Femur (tissue), 1 donor: ENCODE data around the gene WDR54.
"Not testable (repeated sequence)": the region's sequence is repeated elsewhere in the genome, so short reads cannot be mapped to it uniquely, and the experiment has no call there.

Source experiments
- DNase-seq: peaks from one replicate; pipeline ENCODE4 v3.0.0-alpha.2; 2017

The WDR54 gene

GRCh38 chr2:74407682-74408081 lies 13.8 kb upstream of the WDR54 start:
- DNase-seq: no peak

DNA sequence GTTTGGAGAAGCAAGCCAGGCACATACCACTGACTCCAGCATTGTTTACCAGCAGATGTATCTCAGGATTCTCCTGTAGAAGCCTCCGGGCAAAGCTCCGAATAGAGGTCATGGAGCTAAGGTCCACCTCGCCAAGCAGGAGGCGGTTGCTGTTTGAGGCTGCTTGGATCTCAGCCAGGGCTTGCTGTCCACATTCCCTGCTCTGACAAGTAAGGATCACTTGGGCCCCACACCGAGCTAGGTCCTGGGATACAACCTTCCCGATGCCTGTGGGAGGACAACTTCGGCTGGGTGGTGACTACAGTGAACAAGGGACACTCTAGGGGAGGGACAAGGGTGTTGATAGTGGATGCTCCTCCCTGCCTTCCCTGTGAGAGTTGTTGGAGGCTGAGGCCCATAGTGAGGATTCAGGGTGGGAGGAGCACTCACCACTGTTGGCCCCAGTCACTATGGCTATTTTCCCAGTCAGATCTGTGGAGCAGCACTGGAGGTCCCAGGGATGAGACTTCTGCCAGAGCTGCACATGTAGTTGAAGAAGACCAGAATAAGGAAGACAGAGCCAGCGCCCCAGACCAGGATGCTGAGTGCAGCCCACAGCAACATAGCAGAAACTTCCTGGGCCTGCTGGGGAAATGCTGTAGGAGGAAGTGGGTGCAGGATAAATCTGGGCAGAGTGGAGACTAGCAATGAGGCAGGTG lies 8.4 kb upstream of the WDR54 start:
- DNase-seq: peak; percentile 66

DNA sequence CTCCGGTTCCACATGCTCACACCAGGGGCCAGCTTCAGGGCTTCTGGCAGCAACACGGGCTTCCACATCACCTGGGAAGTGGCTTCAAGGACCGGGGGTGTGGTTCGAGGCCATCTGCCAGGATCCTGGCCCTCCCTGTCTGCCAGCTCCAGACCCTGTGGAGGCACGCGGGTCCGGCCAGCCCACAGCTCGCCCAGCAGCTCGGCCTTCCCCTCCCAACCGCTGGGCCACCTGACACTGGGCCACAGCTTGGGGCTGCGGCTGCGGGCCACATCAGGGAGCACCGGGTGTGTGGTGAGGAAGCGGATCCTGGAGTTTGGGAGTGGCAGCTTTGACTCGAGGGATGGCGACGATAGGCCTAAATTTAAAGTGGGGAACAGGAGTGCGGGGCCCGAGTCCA lies 7.1 kb upstream of the WDR54 start:
- DNase-seq: no peak

GRCh38 chr2:74414881-74415761 lies 6.4 kb upstream of the WDR54 start:
- peak; percentile 71 for DNase-seq

GRCh38 chr2:74415762-74416395 lies 5.7 kb upstream of the WDR54 start:
- no peak for DNase-seq

DNA sequence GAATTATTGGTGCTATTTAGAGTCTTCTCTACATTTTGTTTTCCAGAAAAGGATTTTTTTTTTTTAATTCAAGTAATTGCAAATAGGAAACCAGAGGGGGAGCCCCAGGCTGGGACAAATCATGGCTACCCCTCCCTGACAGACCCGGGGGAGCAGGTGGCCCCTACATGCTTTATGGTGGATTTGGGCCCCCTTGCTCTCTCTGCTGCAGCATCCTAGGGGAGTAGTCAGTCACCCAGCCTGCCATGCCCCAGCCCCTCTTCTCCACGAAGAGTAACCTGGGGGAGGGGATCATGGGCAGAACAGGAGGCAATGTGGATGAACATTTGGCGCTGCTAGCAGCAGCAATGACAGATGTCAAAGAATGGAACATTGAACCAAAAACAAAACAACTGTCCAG lies 4.8 kb upstream of the WDR54 start:
- no peak for DNase-seq

DNA sequence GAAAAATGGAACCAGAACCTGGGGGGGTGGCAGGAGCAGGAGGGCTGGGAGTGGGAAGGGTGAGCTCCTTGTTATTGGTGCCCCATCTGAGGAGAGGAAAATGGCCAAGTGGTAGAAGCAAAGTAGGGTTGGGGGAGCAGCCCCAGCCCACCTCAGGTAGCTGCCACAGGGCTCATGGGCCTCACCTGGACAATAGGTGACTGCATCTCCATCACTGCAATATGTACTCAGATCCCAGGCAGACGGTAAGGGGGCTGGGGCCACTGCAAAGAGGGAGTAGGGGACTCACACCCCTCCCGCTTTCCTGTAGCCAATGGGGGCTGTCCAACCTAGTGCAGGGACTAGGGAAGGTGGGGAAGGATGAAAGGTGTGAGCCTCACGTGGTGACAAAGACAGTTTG lies 4.3 kb upstream of the WDR54 start:
- DNase-seq: no peak

GRCh38 chr2:74417763-74418162 lies 3.8 kb upstream of the WDR54 start:
- DNase-seq: no peak

DNA sequence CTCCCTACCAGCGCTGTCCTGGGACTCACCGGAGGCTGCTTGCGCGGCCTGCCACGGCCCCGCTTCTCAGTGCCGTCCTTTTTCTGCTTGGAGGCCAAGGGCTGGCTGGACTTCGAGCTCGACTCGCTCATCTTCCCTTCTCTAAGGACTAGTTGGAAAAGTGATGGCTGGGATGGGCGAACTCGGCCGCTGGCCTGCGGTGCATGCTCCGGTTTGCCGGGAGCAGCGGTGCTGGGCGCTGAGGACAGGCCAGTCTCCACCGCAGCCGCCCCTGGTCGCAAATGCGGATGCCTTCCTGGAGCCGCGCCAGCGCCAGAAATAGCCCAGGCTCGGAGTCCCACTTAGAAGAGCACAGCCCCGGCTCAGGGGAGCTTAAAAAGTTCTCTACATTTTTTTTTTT lies 3.2 kb upstream of the WDR54 start:
- DNase-seq: no peak

GRCh38 chr2:74419345-74419744 lies 2.2 kb upstream of the WDR54 start:
- DNase-seq: no peak

- no peak for DNase-seq
Measured at GRCh38 chr2:74420006-74420405, 1.5 kb upstream of the WDR54 start.

- DNase-seq: not testable (repeated sequence)
Measured at GRCh38 chr2:74420443-74421103, 957 bp upstream of the WDR54 start.

GRCh38 chr2:74423231-74424095 lies 1.9 kb downstream of the WDR54 start:
- DNase-seq: no peak

- no peak for DNase-seq
Measured at GRCh38 chr2:74424139-74424992, 2.8 kb downstream of the WDR54 start.

GRCh38 chr2:74424995-74425406 lies 3.5 kb downstream of the WDR54 start:
- no peak for DNase-seq

DNA sequence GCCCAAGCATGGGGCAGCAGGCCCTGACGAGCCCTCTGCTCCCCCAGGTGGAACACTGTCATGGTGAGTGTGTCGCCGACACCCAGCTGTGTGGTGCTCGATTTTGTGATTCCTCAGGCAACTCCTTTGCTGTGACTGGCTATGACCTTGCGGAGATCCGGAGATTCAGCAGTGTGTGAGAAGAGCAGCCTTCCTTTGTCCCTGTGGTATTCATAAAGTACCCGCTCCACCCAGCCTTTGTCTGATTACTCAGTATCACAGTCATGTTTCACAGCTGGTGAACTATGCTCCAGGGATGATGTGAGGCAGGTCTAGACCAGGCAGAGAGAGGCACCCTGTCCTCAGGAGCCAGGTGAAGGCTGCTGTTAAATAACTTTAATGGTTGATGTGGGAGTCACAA lies 4.0 kb downstream of the WDR54 start:
- no peak for DNase-seq

- DNase-seq: no peak
Measured at GRCh38 chr2:74426181-74426758, 4.7 kb downstream of the WDR54 start.

DNA sequence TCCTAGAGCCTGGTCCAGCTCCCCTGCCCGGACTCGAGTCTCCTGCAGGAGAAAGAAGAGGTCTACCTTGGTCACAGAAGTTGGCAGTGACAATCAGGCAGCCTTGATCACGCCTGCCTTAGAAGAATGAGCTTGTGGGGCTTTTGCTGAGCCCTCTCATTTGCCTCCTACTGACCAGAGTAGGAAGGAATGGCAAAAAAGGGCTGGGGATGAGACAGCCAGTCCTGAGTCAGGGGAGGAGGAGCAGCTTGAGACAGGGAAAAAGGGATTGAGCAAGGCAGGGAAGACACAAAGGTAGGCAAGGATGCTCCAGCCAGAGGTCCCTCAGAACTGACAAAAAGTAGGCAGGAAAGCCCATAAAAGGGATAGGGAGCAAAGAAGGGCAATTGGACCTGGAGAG lies 6.0 kb downstream of the WDR54 start:
- DNase-seq: no peak

DNA sequence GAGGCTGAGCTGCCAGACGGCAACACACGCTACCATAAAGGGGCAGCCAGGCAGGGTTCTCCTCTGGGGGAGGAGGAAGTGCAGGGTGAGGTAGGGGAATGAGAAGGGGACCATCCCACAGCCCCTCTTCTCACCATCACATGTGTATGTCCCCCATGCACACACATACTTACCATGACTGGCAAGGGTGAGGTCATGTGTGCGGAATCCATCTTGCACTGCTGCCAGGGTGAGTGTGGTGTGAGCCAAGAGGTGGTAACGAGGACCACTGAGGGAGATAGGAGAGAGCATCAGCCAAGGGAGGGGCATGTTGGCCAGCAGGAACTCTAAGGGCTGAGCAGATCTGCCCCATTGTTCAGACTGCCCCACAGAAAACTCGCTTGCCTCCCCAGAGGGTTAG lies 7.1 kb downstream of the WDR54 start:
- DNase-seq: no peak

- DNase-seq: no peak
Measured at GRCh38 chr2:74429487-74430451, 8.2 kb downstream of the WDR54 start.
